GM03348 (cell line): Measurements from ENCODE around the gene ENTR1.
"Not testable (repeated sequence)": the region's sequence is repeated elsewhere in the genome, so short reads cannot be mapped to it uniquely, and the experiment has no call there.

Experiments used
- DNase-seq: peaks from one replicate; pipeline ENCODE4 v3.0.0; 2012; ENCODE audit warnings: low spot score

Gene ENTR1

GRCh38 chr9:136438548-136439480 is 28.4 kb upstream of the ENTR1 start:
- DNase-seq: peak; percentile 75

DNA sequence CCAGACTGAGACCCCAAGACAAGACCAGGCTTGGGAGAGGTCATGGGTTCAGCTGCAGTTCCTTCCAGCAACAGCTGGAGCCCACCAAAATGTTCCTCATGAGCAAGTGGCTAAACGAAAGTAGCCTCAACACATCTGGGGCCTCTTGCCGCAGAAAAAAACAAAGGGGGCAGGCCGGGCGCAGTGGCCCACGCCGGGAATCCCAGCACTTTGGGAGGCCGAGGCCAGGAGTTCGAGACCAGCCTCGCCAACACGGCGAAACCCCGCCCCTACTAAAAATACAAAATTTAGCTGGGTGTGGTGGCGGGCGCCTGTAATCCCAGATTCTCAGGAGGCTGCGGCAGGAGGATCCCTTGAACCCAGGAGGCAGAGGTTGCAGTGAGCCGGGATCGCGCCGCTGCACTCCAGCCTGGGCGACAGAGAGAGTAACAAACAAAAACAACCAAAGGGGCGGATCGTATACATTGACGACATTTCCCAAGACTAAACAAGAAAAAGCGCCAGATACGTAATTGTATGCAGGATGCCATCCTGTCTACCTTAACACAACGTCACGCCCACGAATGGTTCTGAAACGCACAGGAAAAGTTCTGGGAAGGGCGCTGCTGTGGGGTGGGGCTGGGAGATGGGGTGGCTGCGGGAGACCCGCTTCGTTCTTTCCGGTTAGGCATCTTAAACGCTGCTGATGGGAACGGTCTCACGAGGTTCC is 27.6 kb upstream of the ENTR1 start:
- no peak for DNase-seq

GRCh38 chr9:136437430-136437829 is 27.0 kb upstream of the ENTR1 start:
- DNase-seq: peak; percentile 61

DNA sequence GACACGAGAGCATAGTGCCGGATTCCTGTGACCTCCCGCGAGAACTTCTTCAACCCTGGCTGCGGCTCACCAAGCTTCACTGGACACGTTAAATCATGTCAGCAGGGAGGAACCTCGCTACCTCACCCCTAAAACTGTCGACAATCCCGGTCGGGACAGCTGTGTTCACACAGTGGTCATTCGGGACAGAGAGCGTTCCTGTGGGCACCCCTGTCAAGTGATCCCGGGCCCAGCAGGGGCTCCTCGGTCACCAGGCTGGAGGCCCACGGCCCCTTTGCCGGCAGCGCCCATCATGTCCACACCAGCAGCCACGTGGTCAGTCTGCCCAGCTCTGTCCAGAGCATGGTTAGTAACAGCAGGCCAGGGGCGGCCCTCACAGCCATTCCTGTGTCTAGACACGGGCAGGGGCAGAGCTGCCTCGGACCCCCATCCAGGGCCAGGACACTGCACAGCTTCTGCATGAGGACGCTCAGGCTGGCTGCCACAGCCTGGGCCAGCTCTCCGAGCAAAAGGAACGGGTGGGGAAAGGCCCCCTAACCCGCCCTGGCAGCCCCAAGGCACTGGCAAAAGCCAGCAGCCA is 25.7 kb upstream of the ENTR1 start:
- no peak for DNase-seq

- no peak for DNase-seq
Measured at GRCh38 chr9:136434580-136435169, 24.3 kb upstream of the ENTR1 start.

GRCh38 chr9:136433849-136434579 is 23.6 kb upstream of the ENTR1 start:
- DNase-seq: no peak

DNA sequence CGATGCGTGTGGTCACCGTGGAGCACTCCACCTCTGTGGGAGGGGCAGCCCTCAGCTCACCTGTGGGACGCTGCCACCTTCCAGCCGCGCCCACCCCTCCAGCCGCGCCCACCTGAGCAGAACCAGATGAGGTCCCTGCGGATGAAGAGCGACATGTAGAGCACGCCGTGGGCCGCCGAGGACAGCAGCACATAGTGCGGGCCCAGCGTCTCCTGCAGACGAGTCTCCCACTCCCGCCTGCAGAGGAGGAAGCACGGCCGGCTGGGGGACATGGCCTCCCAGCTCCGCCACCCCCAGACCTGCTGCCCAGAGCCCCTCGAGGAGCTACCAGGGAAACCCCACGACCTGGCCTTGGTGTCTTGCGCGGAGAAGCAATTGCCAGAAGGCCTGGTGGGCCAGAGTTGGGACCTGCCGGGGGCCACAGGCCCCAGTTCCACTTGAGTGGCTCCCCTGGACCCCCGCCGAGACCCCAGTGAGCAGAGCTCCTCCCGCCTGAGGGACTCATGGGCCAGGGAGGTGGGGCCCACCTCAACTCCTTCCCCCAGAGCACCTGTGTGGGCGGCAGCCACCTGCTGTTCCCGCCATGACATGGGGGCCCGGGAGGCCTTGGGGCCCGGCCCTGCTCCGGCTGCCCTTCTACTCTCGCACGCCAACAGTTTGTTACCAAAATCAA is 22.8 kb upstream of the ENTR1 start:
- DNase-seq: no peak

GRCh38 chr9:136432591-136432990 is 22.2 kb upstream of the ENTR1 start:
- no peak for DNase-seq

DNA sequence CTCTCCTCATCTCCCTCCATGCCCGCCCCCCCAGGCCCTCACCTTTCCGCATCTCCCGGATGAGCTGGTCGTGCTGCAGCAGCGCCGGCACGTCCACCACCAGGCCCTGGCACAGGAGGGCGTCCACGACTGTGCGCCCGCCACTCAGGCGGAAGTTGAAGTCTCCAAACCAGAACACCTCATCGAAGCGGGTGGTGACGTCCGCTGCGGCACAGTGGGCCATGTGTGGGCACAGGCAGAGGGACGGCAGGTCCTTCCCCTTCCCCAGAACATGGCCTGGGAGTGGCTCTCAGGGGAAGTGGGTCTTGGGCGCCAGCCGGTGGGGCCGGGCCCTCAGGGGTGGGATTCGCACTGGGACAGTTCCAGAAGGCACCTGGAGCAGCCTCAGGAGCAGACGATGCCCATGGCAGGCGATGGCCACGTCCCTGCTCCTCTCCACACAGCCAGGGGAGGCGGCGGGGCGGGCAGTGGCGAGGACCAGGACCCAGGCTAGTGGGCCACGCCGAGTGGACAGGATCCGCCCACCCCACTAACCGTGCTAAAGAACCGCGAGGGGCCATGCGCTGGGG is 21.5 kb upstream of the ENTR1 start:
- DNase-seq: no peak

DNA sequence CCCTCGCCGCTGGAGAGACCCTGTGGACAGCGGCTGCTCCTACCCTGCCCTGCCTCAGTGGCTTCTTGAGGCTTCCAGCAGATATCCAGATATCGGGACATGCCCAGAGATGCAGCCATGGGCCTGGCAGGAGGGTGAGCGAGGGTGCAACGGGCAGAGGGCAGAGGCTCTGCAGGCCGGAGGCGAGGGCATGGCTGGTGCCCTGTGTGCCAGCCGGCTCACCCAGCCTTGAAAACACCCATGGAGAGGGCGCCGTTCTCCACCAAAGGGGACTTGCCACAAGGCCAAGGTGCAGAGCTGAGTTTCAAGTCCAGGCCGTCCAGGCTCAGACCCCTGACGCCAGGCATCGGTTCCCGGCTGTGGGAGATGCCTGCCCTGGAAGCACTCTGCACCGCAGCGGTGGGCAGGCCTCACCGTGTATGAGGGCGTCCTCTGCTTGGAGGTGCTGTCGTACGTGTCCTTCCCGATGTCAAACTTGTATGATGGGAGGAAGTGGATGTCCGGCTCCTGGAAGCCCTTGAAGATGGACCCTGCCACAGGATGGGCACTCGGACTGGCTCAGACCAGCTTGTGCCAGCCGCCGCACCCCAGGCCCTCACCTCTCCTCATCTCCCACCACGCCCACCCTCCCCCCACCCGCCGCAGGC is 20.3 kb upstream of the ENTR1 start:
- DNase-seq: no peak

GRCh38 chr9:136429683-136430491 is 19.5 kb upstream of the ENTR1 start:
- DNase-seq: no peak

DNA sequence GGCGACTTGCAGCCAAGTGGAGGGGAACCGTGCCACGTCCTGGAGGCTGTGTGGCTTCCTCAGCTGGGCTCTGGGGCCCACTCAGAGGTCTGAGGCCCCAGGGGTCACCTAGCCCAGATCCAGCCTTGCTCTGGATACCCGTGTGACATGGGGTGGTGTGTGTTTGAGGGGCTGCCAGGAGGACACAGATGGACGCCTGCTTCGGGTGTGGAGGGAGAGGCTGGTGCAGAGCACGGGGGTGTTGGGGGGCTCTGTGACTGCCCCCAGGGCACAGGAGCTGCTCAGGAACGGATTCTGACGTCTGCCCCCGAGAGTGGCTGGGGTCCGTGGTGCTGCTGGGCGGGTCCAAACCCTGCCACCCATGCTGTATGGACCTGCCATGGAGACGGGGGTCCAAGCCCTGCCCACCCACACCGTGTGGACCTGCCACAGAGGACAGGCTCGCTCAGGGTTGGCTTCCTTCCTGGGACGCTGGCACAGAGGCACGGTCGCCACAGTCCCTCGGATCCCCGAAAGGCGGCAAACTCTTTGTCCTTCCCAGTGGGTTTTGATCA is 18.7 kb upstream of the ENTR1 start:
- DNase-seq: no peak

- no peak for DNase-seq
Measured at GRCh38 chr9:136426787-136427186, 16.4 kb upstream of the ENTR1 start.

DNA sequence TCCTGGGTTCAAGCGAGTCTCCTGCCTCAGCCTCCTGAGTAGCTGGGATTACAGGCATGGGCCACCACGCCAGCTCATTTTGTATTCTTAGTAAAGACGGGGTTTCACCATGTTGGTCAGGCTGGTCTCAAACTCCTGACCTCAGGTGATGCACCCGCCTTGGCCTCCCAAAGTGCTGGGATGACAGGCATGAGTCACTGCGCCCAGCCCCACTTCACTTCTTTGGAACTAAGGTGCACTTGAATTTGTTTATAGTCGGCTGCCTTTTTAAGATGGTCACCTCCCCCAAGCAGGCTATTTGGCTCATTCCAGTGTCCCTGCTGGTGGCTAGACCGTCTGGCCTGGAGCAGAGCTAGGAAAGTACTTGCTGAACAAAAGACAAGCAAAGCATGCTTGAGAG is 15.0 kb upstream of the ENTR1 start:
- not testable (repeated sequence) for DNase-seq

- DNase-seq: no peak
Measured at GRCh38 chr9:136424750-136425362, 14.4 kb upstream of the ENTR1 start.

- DNase-seq: no peak
Measured at GRCh38 chr9:136423432-136424146, 13.2 kb upstream of the ENTR1 start.

DNA sequence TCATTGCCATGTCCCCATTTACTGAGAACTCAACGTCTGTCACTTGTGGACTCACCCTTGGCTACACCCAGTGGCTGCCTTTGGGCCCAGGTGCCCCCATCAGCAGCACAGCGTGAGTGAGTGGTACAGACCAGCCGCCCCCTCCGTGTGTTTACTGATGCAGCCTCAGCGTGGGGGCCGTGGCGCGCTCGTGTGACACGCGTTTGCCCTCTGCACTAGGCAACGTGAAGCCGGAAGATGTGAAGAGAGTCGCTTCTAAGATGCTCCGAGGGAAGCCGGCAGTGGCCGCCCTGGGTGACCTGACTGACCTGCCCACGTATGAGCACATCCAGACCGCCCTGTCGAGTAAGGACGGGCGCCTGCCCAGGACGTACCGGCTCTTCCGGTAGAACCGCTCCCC is 12.5 kb upstream of the ENTR1 start:
- no peak for DNase-seq

GRCh38 chr9:136421791-136422190 is 11.4 kb upstream of the ENTR1 start:
- DNase-seq: no peak
